B cell (primary cell): ENCODE results near the gene CD276. TPM values are rescaled to one million over a fixed set of nuclear protein-coding genes. Genes with fewer than 3 reads are reported as not detected.

Source experiments
- ATAC-seq: fragments of 200-7000 bp; cut with Tn5 transposase; one replicate; pipeline ENCODE4 v1.10.0; 2021; ENCODE audit warnings: low read depth, mild to moderate bottlenecking, moderate number of reproducible peaks, moderate library complexity
- CTCF ChIA-PET: fragments of 350-600 bp; sonication (Branson Sonifier 250); formaldehyde crosslinking; loops from one replicate; lab custom pipeline; 2021; ENCODE audit warnings: antibody characterized with exemption, inconsistent platforms; lab: Charles Lee
- POLR2A ChIA-PET: fragments of 350-600 bp; sonication (Branson Sonifier 250); formaldehyde crosslinking; loops from one replicate; lab custom pipeline; 2021; ENCODE audit warnings: antibody characterized with exemption; lab: Charles Lee
- DNase-seq: peaks from one replicate; pipeline ENCODE4 v3.0.0; 2013
- H2AFZ ChIP-seq: 2 replicates; pipeline ENCODE4 v1.6.1; 2012; ENCODE audit warnings: mild to moderate bottlenecking, low read depth, low read length; ENCODE audit not compliant: insufficient read depth, poor library complexity, severe bottlenecking
- H3K27ac ChIP-seq, 2 donors: 1 replicate in 1 of 2; 2 replicates in 1 of 2; pipeline ENCODE4 v1.5.1; 2012 to 2013; ENCODE audit warnings: low read length in 2 of 2, mild to moderate bottlenecking in 2 of 2, moderate library complexity in 1 of 2
- H3K27me3 ChIP-seq, 4 experiments: fragments of 200-600 bp in 1 of 4; sonication (generic) in 1 of 4; replicated peaks in 1 of 4; 1 replicate in 2 of 4; 2 replicates in 2 of 4; pipeline versions ENCODE4 v1.6.1 to v1.7.0; 2013 to 2016; ENCODE audit warnings: low read length in 3 of 4, mild to moderate bottlenecking in 2 of 4, mixed read lengths in 1 of 4, moderate library complexity in 1 of 4; ENCODE audit not compliant: insufficient read depth in 4 of 4, control insufficient read depth in 3 of 4; ENCODE audit errors: control extremely low read depth in 1 of 4
- H3K36me3 ChIP-seq, 2 experiments: replicated peaks in 1 of 2; 1 replicate in 1 of 2; 2 replicates in 1 of 2; pipeline versions ENCODE4 v1.6.1 to v1.7.1; 2013; ENCODE audit warnings: low read length in 1 of 2; ENCODE audit not compliant: insufficient read depth in 2 of 2, control insufficient read depth in 1 of 2; ENCODE audit errors: control extremely low read depth in 1 of 2, extremely low read depth in 1 of 2
- H3K4me1 ChIP-seq, 2 donors: fragments of 200-600 bp in 1 of 2; sonication (generic) in 1 of 2; 1 replicate in 1 of 2; 2 replicates in 1 of 2; pipeline versions ENCODE4 v1.5.1 to v1.6.1; 2013 to 2017; ENCODE audit warnings: low read length in 2 of 2; ENCODE audit not compliant: control insufficient read depth in 2 of 2, insufficient read depth in 2 of 2
- H3K4me2 ChIP-seq: replicated peaks from 2 replicates; pipeline ENCODE3; 2012; ENCODE audit warnings: mild to moderate bottlenecking, low read depth, low read length; ENCODE audit not compliant: poor library complexity, severe bottlenecking
- H3K4me3 ChIP-seq, 5 experiments: fragments of 200-600 bp in 1 of 5; sonication (generic) in 1 of 5; 1 replicate in 3 of 5; 2 replicates in 2 of 5; pipeline versions ENCODE4 v1.5.1 to v1.7.0; 2011 to 2016; ENCODE audit warnings: low read length in 4 of 5, mild to moderate bottlenecking in 4 of 5, low read depth in 2 of 5, control low read depth in 1 of 5, moderate library complexity in 1 of 5; ENCODE audit not compliant: insufficient read depth in 1 of 5; ENCODE audit errors: control extremely low read depth in 1 of 5, extremely low read depth in 1 of 5
- H3K79me2 ChIP-seq: fragments of 200-600 bp; sonication (generic); one replicate; pipeline ENCODE4 v1.6.0; 2016; ENCODE audit warnings: low read length; ENCODE audit not compliant: control insufficient read depth, insufficient read depth
- H3K9ac ChIP-seq: fragments of 200-600 bp; sonication (generic); 2 replicates; pipeline ENCODE4 v1.6.1; 2017; ENCODE audit warnings: mild to moderate bottlenecking, low read length, moderate library complexity
- H3K9me3 ChIP-seq, 3 donors: one replicate each; pipeline versions ENCODE4 v1.6.1 to v1.7.1; 2013; ENCODE audit warnings: low read length in 2 of 3; ENCODE audit not compliant: control insufficient read depth in 2 of 3, insufficient read depth in 1 of 3; ENCODE audit errors: control extremely low read depth in 1 of 3
- H4K20me1 ChIP-seq: 2 replicates; pipeline ENCODE4 v1.6.0; 2012; ENCODE audit warnings: mild to moderate bottlenecking, low read length; ENCODE audit not compliant: insufficient read depth, control insufficient read depth, poor library complexity, severe bottlenecking
- H3K27ac Mint-ChIP-seq: one replicate; pipeline ENCODE4 v1.8.0; 2021; ENCODE audit warnings: mixed read lengths
- H3K27me3 Mint-ChIP-seq: one replicate; pipeline ENCODE4 v1.8.0; 2021; ENCODE audit warnings: mixed read lengths
- H3K4me1 Mint-ChIP-seq: one replicate; pipeline ENCODE4 v1.8.0; 2021; ENCODE audit warnings: mixed read lengths
- H3K4me3 Mint-ChIP-seq: one replicate; pipeline ENCODE4 v1.8.0; 2021; ENCODE audit warnings: mixed read lengths
- H3K9me3 Mint-ChIP-seq: one replicate; pipeline ENCODE4 v1.8.0; 2022; ENCODE audit warnings: mixed read lengths; ENCODE audit not compliant: insufficient read depth
- CTCF ChIP-seq: fragments of 200-600 bp; IDR thresholded peaks from one replicate; pipeline ENCODE4 v1.8.0; 2022; ENCODE audit warnings: antibody characterized with exemption, mild to moderate bottlenecking
- EZH2 ChIP-seq: IDR thresholded peaks from 2 replicates; pipeline ENCODE4 v1.6.1; 2012; ENCODE audit warnings: borderline replicate concordance, low read depth, mild to moderate bottlenecking, moderate library complexity, low read length; ENCODE audit not compliant: insufficient read depth, poor library complexity, severe bottlenecking
- WGBS: methylation state at CpG from one replicate; pipeline ENCODE4 v1.1.5; 2013; ENCODE audit warnings: missing lambda C conversion rate; ENCODE audit not compliant: insufficient coverage; 5-methylcytosine and 5-hydroxymethylcytosine counted together
- intact Hi-C: fragments of 100-400 bp; cut with micrococcal nuclease; formaldehyde crosslinking; loops from one replicate; pipeline ENCODE4 v1.10.0; 2022
- polyA plus RNA-seq: library from polyadenylated mRNA; depleted of rRNA; stranded (reverse); fragments of >200 nt; gene quantifications from 2 replicates; pipeline ENCODE4 v1.2.3, GENCODE V29; 2012
- total RNA-seq, 2 donors: library from RNA; stranded (reverse); fragments of 120-200 nt in 1 of 2; gene quantifications; 1 replicate in 1 of 2; 2 replicates in 1 of 2; pipeline versions ENCODE4 v1.2.3 to v1.2.4, GENCODE V29; 2013 to 2022

The CD276 gene
- total and polyA plus RNA-seq, 2 donors (not counting 1 experiment from before 2014, with no cell fraction given): not detected

GRCh38 chr15:73750438-73750837, 66.3 kb downstream of the CD276 start:
- ChIA-PET CTCF (no interaction called here), POLR2A (no interaction called here)
- ATAC-seq: no peak
- Histone ChIP-seq H3K9me3 (no peaks in the 10 kb centered on the region), H3K4me2 (no peak overlapping the region), H3K79me2 (no peaks in the 10 kb centered on the region), H2AFZ (no peak overlapping the region), H3K9ac (no peak overlapping the region), H3K27me3 (peaks cover 0 to 32% (median 1%) of the 10 kb centered on the region in 4 experiments), H3K36me3 (no peaks in the 10 kb centered on the region), H3K4me1 (no peaks in the 10 kb centered on the region), H3K27ac (no peak overlapping the region), H4K20me1 (no peaks in the 10 kb centered on the region), H3K4me3 (no peak overlapping the region)
- peaks cover 5% of the 10 kb centered on the region for H3K4me1 Mint-ChIP-seq
- no peaks in the 10 kb centered on the region for H3K9me3 Mint-ChIP-seq
- no peak for TF ChIP-seq EZH2
- no peak for TF ChIP-seq CTCF
- no peak for DNase-seq
- no peak overlapping the region for H3K4me3 Mint-ChIP-seq
- no peak overlapping the region for H3K27ac Mint-ChIP-seq
- intact Hi-C loops: no loop called here
- H3K27me3 Mint-ChIP-seq: peaks cover 42% of the 10 kb centered on the region
- 85% methylated on average over 2 of the region's 4 CpGs for WGBS

DNA sequence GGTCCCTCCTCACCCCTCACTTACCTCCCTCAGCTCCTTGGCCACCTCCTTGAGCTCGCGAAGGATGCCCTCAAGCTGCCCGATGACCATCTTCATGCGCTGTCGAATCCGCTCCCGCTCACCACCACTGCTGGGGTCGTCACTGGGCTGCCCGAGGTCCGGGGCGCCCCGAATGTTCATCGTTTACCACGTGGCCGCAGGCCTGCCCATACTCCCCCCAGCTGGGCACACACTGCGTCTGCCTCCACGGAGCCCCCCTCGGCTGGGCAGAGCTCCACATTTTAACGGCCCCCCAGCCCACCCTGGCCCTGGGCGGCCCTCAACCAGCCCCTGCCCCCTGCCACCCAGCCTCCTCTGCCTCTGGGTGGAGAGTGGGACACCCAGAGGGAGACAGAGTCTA, 66.8 kb downstream of the CD276 start:
- no peak overlapping the region for H3K9ac ChIP-seq
- ATAC-seq (no peak), DNase-seq (no peak)
- H2AFZ ChIP-seq: no peak overlapping the region
- no peak overlapping the region for H3K27ac ChIP-seq
- H3K27ac Mint-ChIP-seq: no peak overlapping the region
- WGBS: 84% methylated on average over 16 of the region's 20 CpGs
- no peak overlapping the region for H3K4me3 ChIP-seq
- H3K4me1 ChIP-seq: no peaks in the 10 kb centered on the region
- POLR2A ChIA-PET: no interaction called here
- TF ChIP-seq EZH2: no peak
- no peak for TF ChIP-seq CTCF
- H3K9me3 ChIP-seq: no peaks in the 10 kb centered on the region
- H3K27me3 ChIP-seq: peaks cover 0 to 32% (median 1%) of the 10 kb centered on the region in 4 experiments
- H3K27me3 Mint-ChIP-seq: peaks cover 46% of the 10 kb centered on the region
- no peaks in the 10 kb centered on the region for H3K9me3 Mint-ChIP-seq
- no peaks in the 10 kb centered on the region for H3K36me3 ChIP-seq
- H3K4me2 ChIP-seq: no peak overlapping the region
- intact Hi-C loops: no loop called here
- no peaks in the 10 kb centered on the region for H3K79me2 ChIP-seq
- H4K20me1 ChIP-seq: no peaks in the 10 kb centered on the region
- H3K4me3 Mint-ChIP-seq: no peak overlapping the region
- CTCF ChIA-PET: no interaction called here
- peaks cover 5% of the 10 kb centered on the region for H3K4me1 Mint-ChIP-seq
